HG03064 (cell line): ENCODE results near the gene PTP4A1.
"Not testable (repeated sequence)": the region's sequence is repeated elsewhere in the genome, so short reads cannot be mapped to it uniquely, and the experiment has no call there.

Source experiments
- ATAC-seq: cut with Tn5 transposase; IDR thresholded peaks from one replicate; pipeline ENCODE4 v1.9.1; 2021; ENCODE audit warnings: low read depth; ENCODE audit not compliant: unreplicated experiment

PTP4A1 gene

GRCh38 chr6:63572044-63572746, at the start of gene PTP4A1, which contains the start of gene LOC128125822:
TSS of gene PTP4A1 (plus strand) at chr6:63572480. CDS start at chr6:63576881, 4,401 bp downstream.
TSS of gene LOC128125822 (plus strand) at chr6:63572480.
- ATAC-seq, result peak; percentile 90

GRCh38 chr6:63522911-63523287, 49.4 kb upstream of the PTP4A1 start:
- ATAC-seq, result not testable (repeated sequence)

GRCh38 chr6:63523630-63524029, 48.6 kb upstream of the PTP4A1 start:
- no peak for ATAC-seq

GRCh38 chr6:63525186-63525878, 46.9 kb upstream of the PTP4A1 start:
- no peak for ATAC-seq

- ATAC-seq, result no peak
Observed at GRCh38 chr6:63526931-63527330, 45.3 kb upstream of the PTP4A1 start.

- ATAC-seq, result no peak
Observed at GRCh38 chr6:63527658-63528514, 44.4 kb upstream of the PTP4A1 start.

- ATAC-seq, result no peak
Observed at GRCh38 chr6:63529498-63529897, 42.8 kb upstream of the PTP4A1 start.

- no peak for ATAC-seq
Observed at GRCh38 chr6:63530182-63530581, 42.1 kb upstream of the PTP4A1 start.

GRCh38 chr6:63530991-63531390, 41.3 kb upstream of the PTP4A1 start:
- no peak for ATAC-seq

GRCh38 chr6:63533026-63533425, 39.3 kb upstream of the PTP4A1 start:
- no peak for ATAC-seq

- no peak for ATAC-seq
Observed at GRCh38 chr6:63533952-63534351, 38.3 kb upstream of the PTP4A1 start.

GRCh38 chr6:63537201-63537958, 34.9 kb upstream of the PTP4A1 start:
- peak; percentile 72 for ATAC-seq

GRCh38 chr6:63537959-63538300, 34.4 kb upstream of the PTP4A1 start:
- no peak for ATAC-seq

- ATAC-seq, result no peak
Observed at GRCh38 chr6:63538550-63538949, 33.7 kb upstream of the PTP4A1 start.

- no peak for ATAC-seq
Observed at GRCh38 chr6:63543001-63543400, 29.3 kb upstream of the PTP4A1 start.

- no peak for ATAC-seq
Observed at GRCh38 chr6:63543982-63544381, 28.3 kb upstream of the PTP4A1 start.

- ATAC-seq, result no peak
Observed at GRCh38 chr6:63546236-63546635, 26.0 kb upstream of the PTP4A1 start.

GRCh38 chr6:63546697-63547096, 25.6 kb upstream of the PTP4A1 start:
- no peak for ATAC-seq

- no peak for ATAC-seq
Observed at GRCh38 chr6:63549076-63549475, 23.2 kb upstream of the PTP4A1 start.

GRCh38 chr6:63553208-63553607, 19.1 kb upstream of the PTP4A1 start:
- ATAC-seq, result peak; percentile 99

- no peak for ATAC-seq
Observed at GRCh38 chr6:63553900-63554299, 18.4 kb upstream of the PTP4A1 start.
